Stimulated activated naive CD8-positive, alpha-beta T cell treated with anti-CD3 and anti-CD28 coated beads, Interleukin-15, Interleukin-2, amounts not matched to agents 100 U/mL and 50 U/mL, for 24 hours (primary cell): ENCODE measurements around the gene SLC9A7.
A peak's percentile ranks its signal among the peaks of the same experiment; 100 is the strongest.

Experiments
- ATAC-seq: fragments of 150-1000 bp; cut with Tn5 transposase; one replicate; pipeline ENCODE4 v1.10.0; 2021
- DNase-seq: peaks from one replicate; pipeline ENCODE4 v3.0.0; 2021

SLC9A7 gene

GRCh38 chrX:46602468-46603102 is 156.3 kb downstream of the SLC9A7 start:
- DNase-seq: no peak
- no peak for ATAC-seq

GRCh38 chrX:46601283-46601682 is 157.6 kb downstream of the SLC9A7 start:
- DNase-seq: no peak

GRCh38 chrX:46599051-46599560 is 159.8 kb downstream of the SLC9A7 start:
- no peak for DNase-seq
- no peak for ATAC-seq

More at GRCh38 chrX:46601283-46601682, 157.6 kb downstream of the SLC9A7 start:
- ATAC-seq: no peak

- ATAC-seq: no peak
- no peak for DNase-seq
Measured at GRCh38 chrX:46597771-46598170, 161.1 kb downstream of the SLC9A7 start.

- no peak for ATAC-seq
- DNase-seq: no peak
Measured at GRCh38 chrX:46597208-46597607, 161.7 kb downstream of the SLC9A7 start.

GRCh38 chrX:46595084-46595483 is 163.8 kb downstream of the SLC9A7 start:
- DNase-seq (no peak), ATAC-seq (no peak)

- no peak for ATAC-seq
- no peak for DNase-seq
Measured at GRCh38 chrX:46589977-46590723, 168.8 kb downstream of the SLC9A7 start.

GRCh38 chrX:46588263-46588662 is 170.7 kb downstream of the SLC9A7 start:
- DNase-seq (peak; percentile 48), ATAC-seq (no peak)

GRCh38 chrX:46587753-46588171 is 171.2 kb downstream of the SLC9A7 start:
- ATAC-seq (no peak), DNase-seq (no peak)

GRCh38 chrX:46587158-46587557 is 171.8 kb downstream of the SLC9A7 start:
- ATAC-seq (peak; percentile 75), DNase-seq (no peak)

- ATAC-seq (no peak), DNase-seq (no peak)
Measured at GRCh38 chrX:46584736-46585135, 174.2 kb downstream of the SLC9A7 start.

- no peak for DNase-seq
- ATAC-seq: no peak
Measured at GRCh38 chrX:46582966-46583365, 176.0 kb downstream of the SLC9A7 start.

- DNase-seq (no peak), ATAC-seq (no peak)
Measured at GRCh38 chrX:46582325-46582724, 176.6 kb downstream of the SLC9A7 start.

GRCh38 chrX:46580613-46581012 is 178.3 kb downstream of the SLC9A7 start:
- DNase-seq: no peak
- no peak for ATAC-seq

- DNase-seq: no peak
- ATAC-seq: no peak
Measured at GRCh38 chrX:46579250-46579649, 179.7 kb downstream of the SLC9A7 start.

GRCh38 chrX:46577221-46578005 is 181.5 kb downstream of the SLC9A7 start:
- DNase-seq: no peak
- ATAC-seq: no peak

- no peak for ATAC-seq
- DNase-seq: no peak
Measured at GRCh38 chrX:46576458-46576857, 182.5 kb downstream of the SLC9A7 start.

- no peak for DNase-seq
- ATAC-seq: no peak
Measured at GRCh38 chrX:46575991-46576392, 182.9 kb downstream of the SLC9A7 start.

GRCh38 chrX:46575586-46575985 is 183.3 kb downstream of the SLC9A7 start:
- ATAC-seq: no peak
- DNase-seq: no peak

GRCh38 chrX:46574774-46575381 is 184.0 kb downstream of the SLC9A7 start:
- ATAC-seq: no peak
- peak; percentile 29 for DNase-seq

GRCh38 chrX:46573892-46574773 is 184.8 kb downstream of the SLC9A7 start:
- DNase-seq: peak; percentile 55

More at GRCh38 chrX:46573892-46574773, 184.8 kb downstream of the SLC9A7 start:
- peak; percentile 4 for ATAC-seq
